KG1 (cell line): ENCODE results near the gene SSC5D.

Experiments used
- DNase-seq: peaks from one replicate; lab custom pipeline; 2025; lab: John Stamatoyannopoulos, UW

Gene SSC5D

GRCh38 chr19:55554741-55555152 lies 66.5 kb downstream of the SSC5D start:
- no peak for DNase-seq

- no peak for DNase-seq
These were observed 71.4 kb downstream of the SSC5D start for GRCh38 chr19:55559684-55560083.

- no peak for DNase-seq
These were observed 75.0 kb downstream of the SSC5D start for GRCh38 chr19:55563261-55563690.

- DNase-seq = no peak
These were observed 78.6 kb downstream of the SSC5D start for GRCh38 chr19:55566823-55567222.

- no peak for DNase-seq
These were observed 79.6 kb downstream of the SSC5D start for GRCh38 chr19:55567708-55568328.
